Hindlimb muscle (tissue), 1 donor: Measurements from ENCODE around the gene WDR87. TPM values are rescaled to one million over a fixed set of nuclear protein-coding genes. Genes with fewer than 3 reads are reported as not detected.
"Not testable (repeated sequence)": the region's sequence is repeated elsewhere in the genome, so short reads cannot be mapped to it uniquely, and the experiment has no call there.

Experiments used
- DNase-seq: peaks from one replicate; pipeline ENCODE4 v3.0.0-alpha.2; 2013
- polyA plus RNA-seq: library from polyadenylated mRNA; unstranded; fragments of 120-200 nt; gene quantifications from one replicate; pipeline ENCODE4 v1.2.1, GENCODE V29; 2013; ENCODE audit not compliant: insufficient read length

WDR87 gene
- polyA plus RNA-seq, 1 donor, result 0.31 TPM

DNA sequence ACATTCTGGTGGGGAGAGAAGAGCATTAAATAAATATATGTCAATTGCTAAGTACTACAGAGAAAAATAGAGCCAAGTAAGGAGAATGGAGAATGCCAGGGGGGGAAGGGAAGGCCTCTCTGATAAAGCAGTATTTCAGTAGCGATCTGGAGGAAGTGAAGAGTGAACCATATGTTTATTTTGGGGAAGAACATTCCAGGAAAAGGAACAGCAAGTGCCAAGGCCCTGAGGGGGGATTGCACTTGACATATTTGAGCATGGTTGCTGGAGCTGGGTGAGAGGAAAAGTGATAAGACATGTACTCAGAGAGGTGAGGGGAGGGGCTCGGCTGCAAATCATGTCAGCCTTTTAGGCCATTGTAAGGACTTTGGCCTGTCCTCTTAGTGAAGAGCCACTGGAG lies 30.4 kb downstream of the WDR87 start:
- no peak for DNase-seq

DNA sequence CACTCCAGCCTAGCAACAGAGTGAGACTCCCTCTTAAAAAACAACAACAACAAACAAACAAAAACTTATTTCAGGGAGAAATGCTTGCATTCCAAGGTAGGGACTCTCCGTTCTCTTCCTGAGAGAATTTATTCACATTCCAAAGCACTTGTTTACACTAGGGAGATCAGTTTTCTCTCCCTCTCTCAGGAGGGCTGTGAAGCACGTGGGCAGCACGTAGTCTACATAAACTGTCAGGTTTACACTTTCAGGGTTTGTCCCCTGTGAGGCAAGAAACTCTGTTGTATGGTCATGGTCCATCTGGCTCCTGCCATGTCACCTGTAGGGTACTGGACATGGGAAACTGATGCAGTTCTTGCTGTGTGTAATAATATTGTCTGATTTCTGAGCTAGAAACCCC lies 31.6 kb downstream of the WDR87 start:
- no peak for DNase-seq

- DNase-seq, result no peak
These were observed 34.0 kb downstream of the WDR87 start for GRCh38 chr19:37872383-37872782.

DNA sequence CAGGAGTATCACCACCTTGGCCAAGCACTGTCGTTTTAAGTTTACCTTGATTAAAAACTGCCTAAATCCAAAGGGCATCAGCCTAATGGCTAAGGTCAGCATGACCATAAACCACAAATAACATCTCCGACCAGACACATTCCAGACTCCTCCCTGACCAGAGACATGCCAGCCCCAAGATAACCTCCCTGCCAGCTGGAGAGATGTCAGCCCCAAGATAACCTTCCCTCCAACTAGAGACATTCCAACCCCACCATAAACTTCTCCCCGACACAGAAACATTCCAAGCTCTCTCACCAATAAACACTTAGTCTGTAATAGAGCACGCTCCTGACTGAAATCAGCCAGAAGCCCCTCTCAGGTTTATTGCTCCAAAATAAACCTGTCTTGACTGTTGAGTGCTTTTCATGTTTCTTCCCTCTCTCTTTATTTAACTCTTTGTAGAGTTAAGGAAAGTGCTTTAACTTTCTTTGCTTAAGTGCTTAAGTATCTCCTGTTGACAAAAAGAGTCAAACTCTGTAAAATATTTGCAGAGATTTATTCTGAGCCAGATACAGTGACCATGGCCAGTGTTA lies 36.5 kb downstream of the WDR87 start:
- DNase-seq, result no peak

DNA sequence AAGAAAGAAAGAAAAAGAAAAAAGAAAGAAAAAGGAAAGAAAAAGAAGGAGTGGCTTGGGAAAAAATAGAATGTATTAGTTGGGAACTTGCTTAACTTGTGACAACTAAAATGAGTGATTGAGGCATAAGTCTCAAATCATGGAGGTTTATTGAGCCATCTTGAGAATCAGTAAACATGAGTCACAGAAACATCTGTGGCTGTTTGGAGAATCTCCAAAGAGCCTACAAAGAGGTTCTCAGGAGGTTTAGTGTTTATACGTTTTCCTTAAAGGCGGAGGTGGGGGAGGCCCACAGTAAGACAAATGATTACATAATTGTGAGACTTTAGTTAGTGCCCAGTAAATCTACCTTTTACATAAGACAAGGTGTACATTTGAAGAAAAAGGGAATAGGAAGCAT lies 38.6 kb downstream of the WDR87 start:
- DNase-seq, result peak; percentile 33

GRCh38 chr19:37865930-37866329 lies 40.5 kb downstream of the WDR87 start:
- not testable (repeated sequence) for DNase-seq

- no peak for DNase-seq
These were observed 41.9 kb downstream of the WDR87 start for GRCh38 chr19:37864501-37864900.

- DNase-seq, result peak; percentile 68
These were observed 51.3 kb downstream of the WDR87 start for GRCh38 chr19:37855098-37855497.

DNA sequence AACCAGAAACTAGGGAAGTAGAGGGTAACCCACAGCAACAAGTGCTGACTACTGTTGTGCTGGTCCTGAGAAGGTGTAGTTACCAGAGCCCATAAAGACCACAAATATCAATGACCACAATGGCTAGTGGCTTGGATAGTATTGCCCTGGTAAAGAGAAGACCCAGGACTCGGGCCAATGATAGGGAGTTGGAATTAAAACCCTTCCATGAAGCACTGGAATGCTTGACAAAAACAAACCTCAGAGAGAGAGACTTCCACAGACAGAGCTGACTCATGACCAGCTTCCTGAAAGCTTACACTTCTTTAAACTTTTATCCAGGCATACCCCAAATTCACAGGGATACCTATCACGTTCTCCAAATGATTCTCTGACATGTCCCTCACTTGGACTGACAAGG lies 60.5 kb downstream of the WDR87 start:
- no peak for DNase-seq

Other genes with a start within 250 kb of the WDR87 start
- gene ZNF607, start 186.8 kb downstream of the WDR87 start, polyA plus RNA-seq, result 4.8 TPM
- gene ZNF573, start 127.0 kb downstream of the WDR87 start, polyA plus RNA-seq, result 11.9 TPM
- 8.8 TPM for gene SIPA1L3, start 614 bp upstream of the WDR87 start, polyA plus RNA-seq